Tongue (tissue), 2 donors: ENCODE data around the gene POLDIP3. TPM values are rescaled to one million over a fixed set of nuclear protein-coding genes. Genes with fewer than 3 reads are reported as not detected.

Experiments used
- DNase-seq: peaks from one replicate; pipeline ENCODE4 v3.0.0-alpha.2; 2015
- total RNA-seq: library from RNA; depleted of rRNA; stranded (reverse); fragments of >200 nt; gene quantifications from one replicate; pipeline ENCODE4 v1.2.3, GENCODE V29; 2014

The POLDIP3 gene, protein sequence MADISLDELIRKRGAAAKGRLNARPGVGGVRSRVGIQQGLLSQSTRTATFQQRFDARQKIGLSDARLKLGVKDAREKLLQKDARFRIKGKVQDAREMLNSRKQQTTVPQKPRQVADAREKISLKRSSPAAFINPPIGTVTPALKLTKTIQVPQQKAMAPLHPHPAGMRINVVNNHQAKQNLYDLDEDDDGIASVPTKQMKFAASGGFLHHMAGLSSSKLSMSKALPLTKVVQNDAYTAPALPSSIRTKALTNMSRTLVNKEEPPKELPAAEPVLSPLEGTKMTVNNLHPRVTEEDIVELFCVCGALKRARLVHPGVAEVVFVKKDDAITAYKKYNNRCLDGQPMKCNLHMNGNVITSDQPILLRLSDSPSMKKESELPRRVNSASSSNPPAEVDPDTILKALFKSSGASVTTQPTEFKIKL
- total RNA-seq = 34.6 TPM

DNA sequence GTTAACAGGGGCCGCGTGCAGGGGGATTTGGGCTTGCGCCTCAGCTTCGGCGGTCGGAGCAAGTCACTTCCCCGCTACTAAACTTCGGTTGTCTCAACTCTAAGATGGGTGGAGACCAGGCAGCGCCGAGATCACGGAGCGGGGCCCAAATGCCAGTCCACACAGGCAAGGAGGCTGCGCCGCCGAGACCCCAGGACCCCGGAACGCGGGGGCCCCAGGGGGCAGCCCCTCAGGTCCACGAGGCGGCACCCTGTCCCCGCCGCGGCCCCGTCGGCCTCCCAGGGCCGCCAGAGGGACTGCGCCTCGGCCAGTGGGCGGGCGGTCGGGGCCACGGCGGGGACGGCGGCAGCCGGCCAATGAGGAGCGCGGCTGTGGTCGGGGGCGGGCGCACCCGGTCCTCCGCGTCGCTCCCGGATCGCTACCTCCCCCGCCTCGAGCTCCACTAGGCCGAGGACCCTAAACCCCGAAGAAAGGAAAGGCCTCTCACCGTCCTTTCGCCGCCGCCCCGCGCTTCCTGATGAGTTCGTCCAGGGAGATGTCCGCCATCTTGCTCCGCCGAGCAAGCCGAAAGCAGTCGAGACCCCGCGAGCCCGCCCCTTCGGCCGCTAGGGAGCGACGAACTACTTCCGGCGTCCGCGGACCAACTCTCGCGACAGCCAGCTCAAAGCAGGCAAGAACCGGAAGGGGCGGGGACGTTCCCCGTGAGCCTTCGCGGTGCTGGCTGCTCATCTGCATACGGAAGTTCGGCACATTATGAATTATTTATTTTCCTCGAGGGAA, at the start of gene POLDIP3:
TSS of gene POLDIP3 (minus strand) at position 572 of the 780 bp plus-strand sequence. CDS start at position 546, 26 bp downstream.
- peak; percentile 100 for DNase-seq

DNA sequence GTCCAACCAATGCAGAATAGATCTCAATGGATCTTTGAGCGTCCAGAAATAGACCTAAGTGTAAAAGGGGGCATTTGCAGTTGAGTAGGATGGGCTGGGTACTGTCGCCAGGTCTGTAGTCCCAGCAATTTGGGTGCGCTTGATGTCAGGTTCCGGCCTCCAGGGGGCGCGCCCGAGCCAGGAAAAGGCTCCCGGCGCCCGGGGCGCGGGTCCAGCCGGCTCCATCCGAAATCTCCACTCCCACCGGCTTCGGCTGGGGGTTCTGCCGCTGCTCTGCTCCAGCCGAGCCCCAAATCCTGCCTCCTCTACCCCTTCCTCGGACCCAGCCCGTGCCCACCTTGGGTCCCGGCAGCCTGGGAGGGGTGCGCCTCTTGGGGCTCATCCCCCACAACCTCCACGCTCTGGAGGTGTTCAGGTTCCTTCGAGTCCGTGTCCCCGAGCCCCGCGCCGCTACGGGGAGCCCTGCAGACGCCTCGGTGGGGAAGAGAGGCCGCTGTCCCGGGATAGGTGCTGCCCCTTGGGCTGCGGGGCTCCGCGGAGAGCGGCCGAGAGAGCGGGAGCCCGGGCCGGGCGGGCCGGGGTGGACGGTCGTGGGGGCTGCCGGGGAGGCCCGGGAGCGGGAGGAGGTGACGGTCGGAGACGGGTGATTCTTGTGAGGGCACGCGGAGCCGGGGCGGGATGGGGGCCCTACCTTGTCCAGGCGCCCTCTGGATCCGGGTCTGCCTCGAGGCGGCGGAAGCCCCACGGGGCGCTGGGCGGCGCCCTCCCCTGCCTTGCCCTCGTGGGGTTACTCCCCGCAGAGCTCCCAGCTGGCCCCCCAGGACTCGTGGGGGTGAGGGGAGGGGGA, 47.5 kb upstream of the POLDIP3 start:
- peak; percentile 92 for DNase-seq

DNA sequence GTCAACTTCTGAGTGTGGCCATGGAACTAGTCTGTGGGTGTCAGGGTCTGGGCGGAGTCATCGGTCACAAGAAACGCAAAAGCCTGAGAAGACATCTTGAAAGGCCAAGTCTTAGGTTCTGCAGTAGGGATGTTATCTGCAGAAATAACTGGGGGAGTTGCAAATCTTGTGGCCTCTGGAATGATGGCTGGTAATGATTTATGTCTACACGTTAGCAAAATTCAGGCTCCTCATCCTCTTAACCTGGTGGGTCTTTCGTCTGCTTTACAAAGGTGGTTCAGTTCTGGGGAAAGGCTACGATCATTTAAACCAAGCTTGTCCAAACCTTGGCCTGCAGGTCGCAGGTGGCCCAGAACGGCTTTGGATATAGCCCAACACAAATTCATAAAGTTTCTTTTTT, 41.9 kb upstream of the POLDIP3 start:
- DNase-seq = no peak

DNA sequence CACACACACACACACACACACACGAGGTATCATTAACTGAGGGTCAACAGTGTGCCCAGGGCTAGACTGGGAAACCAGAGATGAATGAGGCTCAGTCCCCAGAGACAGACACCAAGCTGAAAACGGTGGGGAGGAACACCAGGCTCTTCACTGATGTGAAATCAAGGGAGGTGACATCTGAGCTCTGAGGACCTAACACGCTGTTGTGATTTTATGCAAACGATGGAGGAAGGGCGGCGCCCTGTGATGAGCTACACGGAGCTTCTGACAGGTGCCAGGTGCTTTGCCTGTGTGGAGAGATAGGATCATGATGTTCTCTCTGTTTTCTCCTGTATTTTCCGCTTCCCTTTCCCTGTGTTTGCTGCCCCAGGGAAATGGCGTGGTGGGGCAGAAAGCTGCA, 41.0 kb upstream of the POLDIP3 start:
- DNase-seq = no peak

DNA sequence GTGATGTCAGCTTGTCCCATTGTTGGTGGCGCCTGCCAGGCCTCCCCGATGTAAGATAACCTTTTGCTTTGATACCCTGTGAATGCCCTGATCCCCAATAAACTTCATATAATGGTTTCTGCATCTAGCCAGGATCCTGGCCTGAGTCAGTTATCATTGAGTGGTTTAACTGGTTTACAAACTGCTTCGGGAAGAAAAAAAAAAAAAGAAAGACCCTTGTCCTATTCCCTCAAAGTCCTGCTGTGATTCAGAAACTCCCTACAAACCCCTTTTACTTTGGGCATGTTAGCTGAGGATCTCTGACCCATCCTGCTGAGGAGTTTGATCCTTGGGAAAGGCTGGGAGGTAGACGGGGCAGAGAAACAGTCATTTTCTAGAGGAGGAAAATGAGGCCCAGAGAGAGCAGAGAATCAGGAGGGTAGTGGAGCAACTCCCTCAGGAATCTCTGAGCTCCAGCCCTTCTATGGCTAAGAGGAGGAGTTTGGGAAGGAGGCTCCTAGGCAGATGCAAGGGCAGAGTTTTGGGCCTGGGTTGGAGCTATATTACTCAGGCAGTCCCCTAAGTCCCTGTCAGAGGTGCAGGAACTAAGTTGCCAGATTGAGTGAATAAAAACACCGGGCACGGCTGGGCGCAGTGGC, 39.9 kb upstream of the POLDIP3 start:
- no peak for DNase-seq

DNA sequence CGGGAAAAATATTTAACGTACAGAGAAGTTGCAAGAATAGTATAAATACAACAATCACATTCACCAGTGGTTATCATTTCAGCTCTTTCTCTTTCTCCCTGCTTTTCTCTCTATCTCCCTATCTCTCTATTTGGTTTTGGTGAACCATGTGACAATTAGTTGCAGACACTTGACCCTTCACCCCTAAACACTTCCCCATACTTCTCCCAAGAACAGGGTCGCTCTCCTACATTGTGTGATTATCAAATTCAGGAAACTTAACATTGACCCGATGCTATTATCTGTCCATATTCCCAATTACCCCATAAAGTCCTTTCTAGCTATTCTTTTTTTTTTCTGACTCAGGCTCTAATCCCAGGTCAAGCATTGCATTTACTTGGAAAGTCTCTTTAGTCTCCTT, 39.3 kb upstream of the POLDIP3 start:
- DNase-seq = no peak

DNA sequence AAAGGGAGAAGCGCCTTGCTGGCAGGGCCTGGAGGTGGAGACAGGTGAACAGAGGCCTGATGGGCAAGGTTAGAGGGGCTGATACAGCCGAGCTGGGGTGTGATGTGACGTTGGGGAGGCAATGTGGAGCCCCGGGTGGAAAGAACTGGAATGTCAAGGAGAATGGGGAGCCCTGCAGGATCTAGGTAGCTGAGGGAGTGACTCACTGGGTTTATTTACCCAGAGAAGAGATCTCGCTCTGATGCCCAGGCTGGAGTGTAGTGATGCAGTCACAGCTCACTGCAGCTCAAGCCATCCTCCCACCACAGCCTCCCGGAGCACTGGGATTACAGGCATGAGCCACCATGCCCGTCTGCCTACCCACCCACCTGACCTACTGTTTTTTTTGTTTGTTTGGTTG, 36.5 kb upstream of the POLDIP3 start:
- DNase-seq = no peak

DNA sequence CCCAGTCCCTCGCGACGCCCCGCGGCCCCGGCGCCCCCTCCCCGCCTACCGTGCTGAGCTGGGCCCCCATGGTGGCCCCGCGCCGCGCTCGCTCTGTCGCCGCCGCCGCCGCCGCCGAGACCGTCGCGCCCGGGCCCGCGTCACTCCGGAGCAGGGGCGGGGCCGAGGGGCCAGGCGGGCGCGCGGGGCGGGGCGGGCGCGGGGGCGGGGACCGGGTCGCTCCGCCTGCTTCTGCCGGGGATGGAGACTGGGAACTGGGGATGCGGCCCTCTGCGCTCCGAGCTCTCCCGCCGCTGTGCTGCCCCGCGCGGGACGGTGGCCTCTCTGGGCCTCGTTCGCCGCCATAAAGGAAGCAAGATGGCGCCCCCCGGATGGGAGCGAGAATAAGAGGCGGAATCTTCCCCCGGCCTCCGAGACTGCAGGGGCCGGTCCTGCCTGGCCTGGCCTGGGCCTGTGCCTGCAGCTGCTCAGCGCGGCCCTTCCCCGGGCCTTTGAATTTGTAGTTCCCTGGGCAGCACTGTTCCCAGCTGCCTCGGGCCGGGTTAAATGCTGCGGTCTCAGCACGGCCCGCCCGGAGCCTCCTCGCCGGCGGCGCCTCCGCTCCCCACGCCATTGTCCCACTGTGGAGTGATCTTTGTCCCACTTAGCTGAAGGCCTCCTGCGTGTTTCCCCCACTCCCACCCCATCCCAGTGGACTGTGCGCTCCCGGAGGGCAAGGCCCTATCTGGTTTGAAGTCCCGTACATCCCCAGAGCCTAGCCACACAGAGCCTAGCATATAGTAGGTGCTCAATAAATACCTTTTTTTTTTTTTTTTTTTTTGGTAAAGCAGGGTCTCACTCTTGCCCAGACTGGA, 34.8 kb upstream of the POLDIP3 start, which contains the start of gene CYB5R3:
TSS of gene CYB5R3 (minus strand) at position 147 of the 854 bp plus-strand sequence. CDS start at position 70, 77 bp downstream.
- peak; percentile 93 for DNase-seq

DNA sequence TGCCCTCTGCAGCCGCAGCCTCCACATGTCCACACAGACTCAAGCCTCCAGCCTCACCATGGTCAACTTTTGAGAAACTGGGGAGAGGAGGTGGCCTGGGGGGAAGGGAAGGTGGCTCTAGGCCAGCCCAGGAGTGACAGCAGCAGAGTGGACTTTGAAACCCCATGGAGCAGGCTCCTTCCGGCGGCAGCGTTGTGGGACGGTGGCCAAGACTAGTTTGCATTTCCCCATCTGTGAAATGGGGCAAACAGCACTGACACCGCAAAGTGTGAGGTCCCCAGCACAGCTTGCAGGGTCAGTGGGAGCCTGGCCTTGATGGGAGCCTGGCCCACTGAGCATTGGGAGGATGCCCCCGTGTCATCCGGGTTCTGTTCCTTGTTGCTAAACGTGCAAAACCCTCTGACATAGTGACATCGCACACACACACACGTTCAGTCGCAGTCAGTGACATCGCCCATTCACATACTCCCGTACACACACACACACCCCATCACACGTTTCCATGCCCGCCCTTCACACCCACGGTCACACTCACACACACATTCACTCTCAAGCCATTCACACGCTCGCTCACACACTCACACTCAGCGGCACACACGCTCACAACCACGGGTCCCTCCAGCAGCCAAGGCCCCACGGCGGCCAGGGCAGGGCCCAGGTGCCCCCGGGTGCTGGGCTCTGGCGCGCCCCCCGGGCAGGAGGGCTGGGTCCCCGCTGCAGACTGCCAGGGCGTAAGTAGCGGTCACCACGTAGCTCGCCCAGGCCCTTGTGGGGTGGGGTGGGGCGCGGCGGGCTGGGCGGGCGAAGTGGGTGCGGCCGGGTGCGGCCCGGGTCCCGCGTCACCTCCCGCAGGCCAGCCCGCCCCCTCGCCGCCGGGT, 33.9 kb upstream of the POLDIP3 start:
- peak; percentile 36 for DNase-seq

DNA sequence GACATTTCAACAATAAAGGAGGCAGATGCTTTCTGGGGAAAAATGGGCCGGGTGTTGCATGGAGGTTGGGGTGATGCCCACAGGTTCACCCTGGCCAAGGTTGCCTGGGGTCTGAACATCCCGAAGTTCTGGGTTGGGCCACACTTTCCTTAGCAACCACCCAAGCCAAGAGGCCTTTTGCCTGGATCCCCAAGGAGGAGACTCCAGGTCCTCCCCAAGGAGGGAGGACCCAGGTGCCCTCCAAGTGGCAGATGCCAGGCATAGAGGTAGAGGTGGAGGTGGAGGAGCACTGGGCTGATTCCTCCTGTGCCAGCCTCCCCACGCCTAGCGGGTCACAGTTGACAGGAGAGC, 33.3 kb upstream of the POLDIP3 start:
- no peak for DNase-seq

DNA sequence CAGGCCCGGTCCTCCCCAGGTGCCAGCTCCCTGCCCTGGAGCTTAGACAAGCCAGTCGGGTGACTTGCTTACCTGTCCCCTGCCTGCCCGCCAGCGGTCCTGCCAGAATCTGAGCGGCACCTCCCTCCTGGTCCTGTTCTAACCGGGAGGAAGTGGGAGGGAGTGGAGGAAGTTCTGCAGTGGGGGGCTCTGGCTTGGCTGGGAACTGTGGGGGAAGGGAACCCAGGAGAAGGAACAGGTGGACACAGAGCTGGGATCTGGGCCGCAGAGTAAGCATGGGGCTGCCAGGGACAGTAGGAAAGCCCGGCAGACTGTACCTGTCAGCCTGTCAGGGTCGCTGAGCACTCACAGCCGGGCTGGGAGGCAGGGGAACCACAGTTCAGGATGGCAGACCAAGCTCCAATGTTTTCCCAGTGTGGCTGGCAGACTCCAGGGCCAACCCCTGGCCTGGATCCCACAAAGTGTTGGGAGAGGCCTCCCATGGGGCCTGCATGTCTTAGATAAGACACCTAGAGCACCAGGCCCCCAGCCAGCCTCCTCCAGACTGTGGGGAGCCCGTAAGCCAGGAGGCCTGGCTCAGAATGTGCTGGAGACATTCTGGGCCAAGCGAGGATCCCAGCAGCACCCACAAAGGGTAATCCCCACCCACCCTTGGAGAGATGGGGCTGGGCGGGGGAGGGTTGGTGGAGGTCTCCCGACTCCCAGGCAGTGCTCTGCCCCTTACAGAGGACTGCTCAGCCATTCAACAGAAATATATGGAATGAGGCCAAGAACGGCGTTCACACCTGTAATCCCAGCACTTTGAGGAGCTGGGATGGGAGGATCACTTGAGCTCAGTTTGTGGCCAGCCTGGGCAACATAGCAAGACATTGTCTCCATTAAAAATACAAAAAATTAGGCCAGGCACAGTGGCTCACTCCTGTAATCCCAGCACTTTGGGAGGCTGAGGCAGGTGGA, 32.2 kb upstream of the POLDIP3 start:
- DNase-seq = no peak

DNA sequence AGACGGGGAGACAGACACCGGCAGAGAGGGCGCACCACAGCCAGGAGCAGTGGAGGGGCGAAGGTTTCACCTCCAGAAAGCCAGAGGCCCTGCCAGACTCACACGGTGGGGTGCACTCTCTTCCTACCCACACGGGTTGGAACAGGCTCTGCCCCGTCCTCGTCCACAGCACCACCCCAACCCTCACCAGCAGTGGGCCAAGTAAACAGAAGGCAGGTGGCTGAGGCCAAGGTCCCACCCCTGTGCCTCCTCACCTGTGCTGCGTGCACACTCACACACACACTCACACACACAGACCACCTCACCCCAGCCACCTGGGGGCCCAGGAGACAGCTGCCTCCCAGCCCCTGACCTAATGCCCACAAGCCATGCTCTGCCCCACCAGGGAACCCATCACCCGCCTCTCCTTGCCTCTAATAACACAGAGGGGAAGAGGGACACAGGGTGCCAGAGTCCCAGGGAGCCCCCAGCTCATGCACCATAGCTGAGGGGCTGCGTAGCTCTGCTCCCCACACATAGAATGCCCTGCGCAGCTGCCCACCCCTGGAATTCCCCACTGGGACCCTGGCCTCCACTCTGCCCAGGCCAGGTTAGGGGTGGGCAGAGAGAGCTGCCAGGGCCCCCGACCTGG, 31.4 kb upstream of the POLDIP3 start:
- no peak for DNase-seq

DNA sequence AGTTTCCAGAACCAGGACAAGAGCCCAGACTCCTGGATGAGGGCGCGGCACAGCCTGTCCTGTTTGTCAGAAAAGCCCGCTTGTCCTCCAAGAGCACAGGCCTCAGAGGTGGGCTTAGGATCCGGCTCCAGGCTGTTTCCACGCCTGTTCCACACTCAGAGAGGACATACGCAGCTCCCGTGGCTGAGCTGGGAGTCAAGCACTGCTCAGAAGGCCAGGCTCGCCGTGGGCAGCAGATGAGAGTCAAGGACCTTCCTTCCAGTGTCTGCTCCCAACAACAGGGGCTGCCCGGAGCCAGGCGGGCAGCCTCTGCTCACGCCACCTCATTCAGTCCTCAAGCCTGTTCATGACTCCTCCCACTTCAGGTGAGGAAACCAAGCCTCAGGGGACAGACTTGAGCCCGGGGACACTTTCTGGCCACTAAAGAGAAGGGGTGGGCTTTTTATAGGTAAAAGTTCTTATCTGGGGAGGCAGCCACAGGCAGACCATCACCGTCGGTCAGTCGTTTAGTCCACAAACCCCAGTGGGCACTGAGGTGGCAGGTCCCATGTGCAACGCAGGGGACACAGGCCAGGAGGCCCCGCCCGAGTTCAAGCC, 30.8 kb upstream of the POLDIP3 start:
- peak; percentile 56 for DNase-seq

DNA sequence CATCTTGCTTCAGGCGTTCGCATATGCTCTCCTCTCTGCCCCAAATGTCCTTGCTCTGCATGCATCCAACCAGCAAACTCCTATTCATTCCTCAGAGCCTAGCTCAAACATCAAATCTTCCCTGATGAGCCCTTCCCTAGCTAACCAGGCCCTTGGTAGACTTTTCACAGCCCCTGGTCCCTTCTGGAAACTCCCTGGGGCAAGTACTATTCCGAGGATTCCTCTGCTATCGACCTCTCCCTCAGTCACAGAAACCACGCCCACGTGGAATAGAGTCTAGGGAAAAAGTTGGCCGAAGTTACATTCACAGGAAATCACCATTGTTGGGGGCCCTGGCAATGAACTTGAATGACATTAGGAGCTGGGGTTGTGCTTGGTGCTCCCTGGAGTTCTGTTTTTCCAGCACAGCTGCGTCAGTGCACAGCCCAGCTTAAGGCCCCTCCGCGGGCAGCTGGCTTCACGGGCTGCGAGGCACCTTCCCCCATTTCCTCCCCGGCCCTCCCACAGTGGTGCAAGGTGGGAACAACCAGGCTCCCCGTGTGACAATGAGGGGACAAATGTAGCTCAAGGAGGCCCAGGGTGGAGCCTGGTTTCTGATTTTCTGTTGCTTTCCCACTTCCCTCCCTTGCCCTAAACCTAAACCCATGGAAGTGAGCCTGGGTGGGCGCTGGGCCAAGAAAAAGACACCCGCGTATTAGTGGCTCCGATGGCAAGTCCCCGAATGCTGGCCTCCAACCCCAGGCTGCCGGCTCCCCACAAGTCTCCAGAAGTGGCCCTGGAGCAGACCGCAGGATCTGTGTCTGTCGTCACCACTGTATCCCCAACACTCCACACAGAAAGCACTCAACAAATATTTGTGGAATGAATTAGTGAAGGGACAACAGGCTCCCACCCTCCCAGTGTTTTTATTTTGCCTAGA, 30.0 kb upstream of the POLDIP3 start:
- peak; percentile 77 for DNase-seq

DNA sequence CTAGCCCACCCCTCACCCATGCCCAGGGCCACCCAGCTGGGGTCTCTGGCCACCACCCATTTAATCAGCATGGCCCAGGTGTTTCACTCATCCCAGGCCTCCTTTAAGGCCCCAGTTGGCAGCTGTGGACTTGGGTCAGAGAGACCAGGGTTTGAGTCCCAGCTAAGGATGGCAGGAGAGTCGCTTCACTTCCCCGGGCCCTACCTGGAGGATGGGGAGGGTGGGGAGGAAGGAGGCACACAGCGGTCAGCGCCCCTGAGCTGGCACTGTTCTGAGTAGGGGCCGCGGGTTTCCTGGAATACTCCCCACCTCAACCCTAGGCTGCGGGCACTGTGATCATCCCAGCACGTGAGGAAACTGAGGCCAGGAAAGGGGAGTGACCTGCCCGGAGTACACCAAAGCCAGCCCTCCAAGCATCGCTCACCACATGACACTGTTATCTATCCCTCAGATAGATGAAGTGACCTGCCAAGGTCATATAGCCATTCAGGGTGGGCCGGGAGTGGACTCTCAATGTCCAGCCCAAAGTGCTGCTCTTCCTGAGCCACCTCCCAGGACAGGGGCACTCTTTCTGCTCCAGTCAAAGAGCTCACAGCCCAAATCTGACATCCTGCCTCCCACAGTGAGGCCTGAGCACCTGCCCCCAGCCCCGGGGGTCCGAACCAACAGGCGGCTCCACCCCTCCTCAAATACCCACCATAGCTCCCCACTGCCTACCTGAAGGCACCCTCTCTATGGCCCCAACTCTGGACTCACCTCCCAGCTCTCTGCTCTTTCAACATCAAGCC, 29.1 kb upstream of the POLDIP3 start:
- no peak for DNase-seq
